DND-41 (cell line): ENCODE measurements around the gene ADCY1.
"Not testable (repeated sequence)": the region's sequence is repeated elsewhere in the genome, so short reads cannot be mapped to it uniquely, and the experiment has no call there.

Experiments
- CTCF ChIP-seq: IDR thresholded peaks from 2 replicates; pipeline ENCODE4 v1.5.1; 2012; ENCODE audit warnings: borderline replicate concordance, low read length, moderate library complexity, mild to moderate bottlenecking; ENCODE audit not compliant: poor library complexity, severe bottlenecking; ENCODE audit errors: extremely low read depth
- EZH2 ChIP-seq: IDR thresholded peaks from 3 replicates; pipeline ENCODE4 v1.6.1; 2012; ENCODE audit warnings: borderline replicate concordance, low read depth, mild to moderate bottlenecking, moderate library complexity, low read length, inconsistent platforms; ENCODE audit not compliant: severe bottlenecking

DNA sequence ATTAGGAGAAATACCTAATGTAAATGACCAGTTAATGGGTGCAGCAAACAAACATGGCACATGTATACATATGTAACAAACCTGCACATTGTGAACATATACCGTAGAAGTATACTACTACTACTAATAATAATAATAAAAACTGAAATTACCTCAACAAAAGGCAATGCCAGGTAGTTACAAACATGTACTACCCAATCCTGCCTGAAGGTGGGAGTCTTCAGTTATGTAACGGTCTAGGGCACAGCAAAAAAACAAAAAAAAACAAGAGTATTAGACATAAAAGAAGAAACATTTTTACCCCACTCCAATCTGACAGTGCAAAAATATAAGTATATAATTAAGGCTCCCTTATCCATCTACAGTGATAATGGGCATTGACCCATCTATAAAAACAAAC lies 182.6 kb downstream of the ADCY1 start:
- peak; percentile 24 for TF ChIP-seq CTCF
- not testable (repeated sequence) for TF ChIP-seq EZH2
